ENCODE results near the gene LMNTD2. TPM values are rescaled to one million over a fixed set of nuclear protein-coding genes. Genes with fewer than 3 reads are reported as not detected.

The LMNTD2 gene
- total RNA-seq, 1 donor from 2014 or later, result 1.9 TPM

DNA sequence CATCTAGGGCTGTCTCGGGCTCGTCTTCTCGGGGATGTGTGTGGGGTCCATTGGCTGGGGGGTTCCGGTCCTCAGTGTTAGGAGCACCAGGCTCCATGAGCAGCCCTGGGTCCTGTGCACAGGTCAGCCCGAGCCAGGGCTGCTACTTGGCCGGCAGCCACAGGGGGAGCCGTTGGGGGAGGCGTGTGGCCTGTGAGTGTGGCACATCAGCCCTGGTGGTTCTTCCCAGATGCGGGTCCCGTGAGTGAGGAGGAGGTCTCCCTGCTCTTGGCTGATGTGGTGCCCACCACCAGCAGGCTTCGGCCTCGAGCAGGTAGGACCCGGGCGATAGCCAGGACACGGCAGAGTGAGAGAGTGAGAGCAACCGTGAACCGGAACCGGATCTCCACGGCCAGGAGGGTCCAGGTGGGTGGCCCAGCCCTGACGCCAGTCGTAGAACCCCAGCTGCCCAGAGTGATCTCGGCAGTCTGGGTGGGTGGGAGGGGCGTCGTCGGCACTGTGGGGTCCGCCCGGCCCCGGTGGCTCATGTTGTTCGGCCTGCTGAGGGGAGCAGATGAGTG, 36.7 kb upstream of the LMNTD2 start:
- H3K27me3 ChIP-seq (ENCODE audit: control insufficient read depth, insufficient read depth, low read length), result no peaks in the 10 kb centered on the region
- peaks cover 3% of the 10 kb centered on the region for H3K36me3 ChIP-seq (ENCODE audit: control insufficient read depth, insufficient read depth, low read length)
- no peak overlapping the region for H3K4me3 ChIP-seq (ENCODE audit: low read depth, low read length)
- DNase-seq (ENCODE audit: low read depth), result no peak
- TF ChIP-seq CTCF (IDR thresholded peaks at IDR 0.05; ENCODE audit: insufficient read depth, low read length, poor library complexity, severe bottlenecking), result peak; percentile 34

DNA sequence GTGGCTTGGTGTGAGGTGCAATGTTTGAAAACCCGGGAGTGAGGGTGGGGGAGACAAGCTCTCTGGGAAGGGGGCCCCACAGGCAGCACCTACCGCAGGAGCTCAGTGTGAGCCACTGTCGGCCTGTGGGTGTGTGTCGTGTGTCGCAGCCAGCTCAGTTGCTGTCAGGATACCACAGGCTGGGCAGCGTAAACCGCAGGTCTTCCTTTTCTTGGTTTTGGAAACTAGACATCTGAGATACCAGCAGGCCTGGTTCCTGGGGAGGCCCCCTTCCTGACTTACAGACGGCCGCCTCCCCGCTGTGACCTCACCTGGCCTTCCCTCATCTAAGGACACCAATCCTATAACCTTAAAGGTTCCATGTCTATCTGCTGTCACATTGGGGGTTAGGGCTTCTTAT, 35.8 kb upstream of the LMNTD2 start:
- Histone ChIP-seq H3K36me3 (ENCODE audit: control insufficient read depth, insufficient read depth, low read length) (peaks cover 3% of the 10 kb centered on the region), H3K27me3 (ENCODE audit: control insufficient read depth, insufficient read depth, low read length) (no peaks in the 10 kb centered on the region), H3K4me3 (ENCODE audit: low read depth, low read length) (no peak overlapping the region)
- no peak for DNase-seq (ENCODE audit: low read depth)
- TF ChIP-seq CTCF (IDR thresholded peaks at IDR 0.05; ENCODE audit: insufficient read depth, low read length, poor library complexity, severe bottlenecking), result no peak

GRCh38 chr11:595400-595799, 34.9 kb upstream of the LMNTD2 start:
- H3K36me3 ChIP-seq (ENCODE audit: control insufficient read depth, insufficient read depth, low read length), result peaks cover 3% of the 10 kb centered on the region
- no peak overlapping the region for H3K4me3 ChIP-seq (ENCODE audit: low read depth, low read length)
- no peaks in the 10 kb centered on the region for H3K27me3 ChIP-seq (ENCODE audit: control insufficient read depth, insufficient read depth, low read length)
- no peak for DNase-seq (ENCODE audit: low read depth)
- TF ChIP-seq CTCF (IDR thresholded peaks at IDR 0.05; ENCODE audit: insufficient read depth, low read length, poor library complexity, severe bottlenecking), result no peak

DNA sequence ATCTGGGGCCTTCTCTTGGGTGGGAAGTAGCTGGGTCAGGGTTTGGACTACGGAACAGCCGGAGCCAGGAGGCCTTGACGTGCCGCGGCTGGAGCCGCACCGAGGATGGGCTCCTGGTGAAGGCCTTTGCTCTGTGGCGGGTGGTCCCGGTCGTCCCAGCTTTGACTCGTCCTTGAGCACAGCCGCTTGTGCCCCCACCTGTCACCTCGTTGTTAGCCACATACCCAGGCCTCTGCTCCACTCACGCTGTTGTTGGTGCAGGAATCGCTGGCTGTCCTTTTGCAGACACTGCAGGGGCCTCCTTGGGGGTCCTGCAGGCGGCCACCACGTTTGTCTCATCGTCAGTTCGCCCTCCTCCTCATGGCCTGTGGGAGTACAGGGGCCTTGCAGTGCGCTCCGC, 32.8 kb upstream of the LMNTD2 start:
- TF ChIP-seq CTCF (IDR thresholded peaks at IDR 0.05; ENCODE audit: insufficient read depth, low read length, poor library complexity, severe bottlenecking), result no peak
- Histone ChIP-seq H3K36me3 (ENCODE audit: control insufficient read depth, insufficient read depth, low read length) (peaks cover 4% of the 10 kb centered on the region), H3K4me3 (ENCODE audit: low read depth, low read length) (no peak overlapping the region), H3K27me3 (ENCODE audit: control insufficient read depth, insufficient read depth, low read length) (no peaks in the 10 kb centered on the region)
- DNase-seq (ENCODE audit: low read depth), result no peak

DNA sequence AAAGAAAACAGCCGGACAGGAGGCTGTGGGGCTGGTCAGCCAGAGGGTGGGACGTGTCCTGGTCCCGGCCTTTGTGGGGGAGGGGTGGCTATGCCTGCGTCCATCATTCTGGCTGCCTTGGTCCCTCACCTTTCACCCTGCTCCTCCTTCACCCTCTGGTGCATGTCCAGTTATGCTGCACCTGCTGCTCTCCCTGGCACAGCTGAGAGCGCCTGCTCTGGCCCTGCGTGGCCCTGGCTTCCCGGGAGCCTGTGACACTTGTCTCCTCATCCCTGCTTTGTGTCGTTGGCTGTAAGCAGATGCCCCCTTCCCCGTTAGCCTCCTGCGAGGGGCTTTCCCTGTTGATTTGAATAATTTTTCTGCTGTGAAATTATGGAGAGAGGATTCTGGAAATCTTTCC, 32.4 kb upstream of the LMNTD2 start:
- DNase-seq (ENCODE audit: low read depth), result no peak
- Histone ChIP-seq H3K4me3 (ENCODE audit: low read depth, low read length) (no peak overlapping the region), H3K36me3 (ENCODE audit: control insufficient read depth, insufficient read depth, low read length) (peaks cover 4% of the 10 kb centered on the region), H3K27me3 (ENCODE audit: control insufficient read depth, insufficient read depth, low read length) (no peaks in the 10 kb centered on the region)
- no peak for TF ChIP-seq CTCF (IDR thresholded peaks at IDR 0.05; ENCODE audit: insufficient read depth, low read length, poor library complexity, severe bottlenecking)

DNA sequence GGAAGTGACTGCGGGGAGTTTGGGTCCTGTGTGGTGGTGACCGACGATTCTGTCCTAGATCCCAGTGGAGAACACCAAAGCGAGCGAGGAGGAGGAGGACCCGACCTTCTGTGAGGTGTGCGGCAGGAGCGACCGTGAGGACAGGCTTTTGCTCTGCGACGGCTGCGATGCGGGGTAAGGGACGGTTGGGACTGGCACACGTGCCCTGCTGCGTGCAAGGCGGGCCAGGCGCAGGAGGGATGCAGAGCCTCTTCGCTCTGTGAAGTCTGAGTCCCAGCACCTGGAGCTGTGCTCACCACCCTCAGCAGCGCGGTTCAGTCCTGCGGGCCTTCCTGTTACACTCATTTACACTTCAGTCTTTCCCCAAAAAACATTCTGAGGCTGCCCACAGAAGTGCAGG, 32.0 kb upstream of the LMNTD2 start:
- H3K36me3 ChIP-seq (ENCODE audit: control insufficient read depth, insufficient read depth, low read length), result peaks cover 6% of the 10 kb centered on the region
- H3K27me3 ChIP-seq (ENCODE audit: control insufficient read depth, insufficient read depth, low read length), result no peaks in the 10 kb centered on the region
- no peak overlapping the region for H3K4me3 ChIP-seq (ENCODE audit: low read depth, low read length)
- no peak for TF ChIP-seq CTCF (IDR thresholded peaks at IDR 0.05; ENCODE audit: insufficient read depth, low read length, poor library complexity, severe bottlenecking)
- DNase-seq (ENCODE audit: low read depth), result no peak
